SJCRH30 (cell line): ENCODE measurements around the gene TUT1. TPM values are rescaled to one million over a fixed set of nuclear protein-coding genes. Genes with fewer than 3 reads are reported as not detected.
"Not testable (repeated sequence)": the region's sequence is repeated elsewhere in the genome, so short reads cannot be mapped to it uniquely, and the experiment has no call there.

Experiments used
- DNase-seq, 2 experiments: peaks; one replicate each; pipeline ENCODE4 v3.0.0-alpha.2; 2015 to 2020
- H3K27ac ChIP-seq: fragments of 250-450 bp; sonication (Bioruptor Pico); 2 replicates; pipeline ENCODE4 v1.5.1; 2020; ENCODE audit warnings: mild to moderate bottlenecking, moderate library complexity
- H3K27me3 ChIP-seq: fragments of 250-450 bp; sonication (Bioruptor Pico); 2 replicates; pipeline ENCODE4 v1.5.1; 2020; ENCODE audit warnings: mild to moderate bottlenecking, moderate library complexity
- H3K36me3 ChIP-seq: fragments of 250-450 bp; sonication (Bioruptor Pico); 2 replicates; pipeline ENCODE4 v1.5.1; 2020; ENCODE audit warnings: mild to moderate bottlenecking, moderate library complexity
- H3K4me1 ChIP-seq: fragments of 250-450 bp; sonication (Bioruptor Pico); 2 replicates; pipeline ENCODE4 v1.5.1; 2020; ENCODE audit warnings: mild to moderate bottlenecking, moderate library complexity
- H3K4me3 ChIP-seq: fragments of 250-450 bp; sonication (Bioruptor Pico); 2 replicates; pipeline ENCODE4 v1.5.1; 2020; ENCODE audit warnings: mild to moderate bottlenecking, moderate library complexity
- H3K9me3 ChIP-seq: fragments of 250-450 bp; sonication (Bioruptor Pico); replicated peaks from 2 replicates; pipeline ENCODE4 v1.5.1; 2020; ENCODE audit warnings: mild to moderate bottlenecking, moderate library complexity
- total RNA-seq: library from RNA; depleted of rRNA; stranded (reverse); fragments of >200 nt; shearing (Covaris generic); gene quantifications from 2 replicates; pipeline ENCODE4 v1.2.3, GENCODE V29; 2014; rRNA removed

TUT1 gene, protein sequence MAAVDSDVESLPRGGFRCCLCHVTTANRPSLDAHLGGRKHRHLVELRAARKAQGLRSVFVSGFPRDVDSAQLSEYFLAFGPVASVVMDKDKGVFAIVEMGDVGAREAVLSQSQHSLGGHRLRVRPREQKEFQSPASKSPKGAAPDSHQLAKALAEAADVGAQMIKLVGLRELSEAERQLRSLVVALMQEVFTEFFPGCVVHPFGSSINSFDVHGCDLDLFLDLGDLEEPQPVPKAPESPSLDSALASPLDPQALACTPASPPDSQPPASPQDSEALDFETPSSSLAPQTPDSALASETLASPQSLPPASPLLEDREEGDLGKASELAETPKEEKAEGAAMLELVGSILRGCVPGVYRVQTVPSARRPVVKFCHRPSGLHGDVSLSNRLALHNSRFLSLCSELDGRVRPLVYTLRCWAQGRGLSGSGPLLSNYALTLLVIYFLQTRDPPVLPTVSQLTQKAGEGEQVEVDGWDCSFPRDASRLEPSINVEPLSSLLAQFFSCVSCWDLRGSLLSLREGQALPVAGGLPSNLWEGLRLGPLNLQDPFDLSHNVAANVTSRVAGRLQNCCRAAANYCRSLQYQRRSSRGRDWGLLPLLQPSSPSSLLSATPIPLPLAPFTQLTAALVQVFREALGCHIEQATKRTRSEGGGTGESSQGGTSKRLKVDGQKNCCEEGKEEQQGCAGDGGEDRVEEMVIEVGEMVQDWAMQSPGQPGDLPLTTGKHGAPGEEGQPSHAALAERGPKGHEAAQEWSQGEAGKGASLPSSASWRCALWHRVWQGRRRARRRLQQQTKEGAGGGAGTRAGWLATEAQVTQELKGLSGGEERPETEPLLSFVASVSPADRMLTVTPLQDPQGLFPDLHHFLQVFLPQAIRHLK
- 8.8 and 9.1 TPM in 2 replicates for total RNA-seq

DNA sequence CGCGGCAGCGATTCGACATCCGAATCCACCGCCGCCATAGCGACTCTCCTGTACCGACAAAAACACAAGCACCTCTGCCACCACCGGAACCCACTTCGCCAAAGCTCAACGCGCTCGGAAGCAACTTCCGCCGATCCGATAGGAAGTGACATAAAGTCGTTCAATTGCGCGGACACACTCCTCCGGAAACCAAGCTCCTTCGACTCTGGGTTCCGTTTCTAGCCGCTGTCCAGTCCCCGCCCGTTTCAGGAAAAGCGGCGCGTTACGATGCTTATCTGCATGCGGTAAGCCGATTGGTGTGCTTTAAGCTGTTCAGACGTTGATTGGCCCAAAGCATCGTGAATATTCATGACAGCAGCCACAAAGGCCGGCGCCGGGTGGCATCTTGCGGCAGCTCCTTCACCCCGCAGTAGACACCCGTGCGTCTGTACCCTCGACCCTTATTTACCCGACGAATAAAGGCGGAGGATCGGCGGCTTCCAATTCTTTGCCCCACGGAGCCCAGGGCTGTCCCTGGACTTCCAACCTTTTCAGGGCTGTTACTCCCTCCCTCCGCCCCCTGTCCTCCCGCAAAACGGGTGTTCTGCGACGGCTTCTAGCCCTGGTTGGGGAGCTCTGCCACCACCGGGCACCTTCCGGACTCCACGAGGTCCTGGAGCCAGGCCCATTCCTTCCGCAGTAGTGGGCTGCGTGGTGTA lies at the start of gene TUT1:
Gene TUT1, minus strand, starts transcription at position 76 of the 698 bp plus-strand sequence. Its CDS starts 38 bp downstream, at position 38.
- H3K27me3 ChIP-seq = no peaks in the 10 kb centered on the region
- H3K4me1 ChIP-seq = no peaks in the 10 kb centered on the region; the same call in 1 of the 2 replicates
- H3K4me3 ChIP-seq = peak within 1 kb of the TSS; percentile 70
- H3K9me3 ChIP-seq = no peaks in the 10 kb centered on the region
- peak; percentile 97 to 99 for DNase-seq
- H3K36me3 ChIP-seq = peaks cover 30% of the 10 kb centered on the region
- H3K27ac ChIP-seq = peak within 1 kb of the TSS; percentile 59

DNA sequence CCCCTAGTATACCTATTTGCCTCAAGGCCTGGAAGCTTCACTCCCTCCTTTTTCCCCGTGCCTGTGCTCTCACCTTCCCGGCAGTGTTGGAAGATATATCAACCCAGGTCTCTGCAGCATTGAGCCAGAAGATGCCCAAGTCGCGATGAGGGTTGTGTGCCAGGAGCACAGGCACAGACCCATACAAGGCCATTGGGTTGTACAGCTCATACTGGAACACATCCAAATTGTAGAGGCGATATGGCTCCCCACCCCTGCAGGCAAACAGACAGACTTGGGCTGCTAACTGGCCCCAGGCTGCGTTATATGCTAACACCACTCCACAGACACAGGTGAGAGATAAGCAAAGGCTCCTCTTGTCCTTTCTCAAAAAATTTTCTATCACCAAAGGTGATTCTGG lies 41.2 kb upstream of the TUT1 start:
- Histone ChIP-seq H3K36me3 (peaks cover 86% of the 10 kb centered on the region), H3K27ac (no peak overlapping the region), H3K4me1 (no peaks in the 10 kb centered on the region), H3K9me3 (no peaks in the 10 kb centered on the region), H3K4me3 (no peak overlapping the region), H3K27me3 (no peaks in the 10 kb centered on the region)
- DNase-seq = no peak

DNA sequence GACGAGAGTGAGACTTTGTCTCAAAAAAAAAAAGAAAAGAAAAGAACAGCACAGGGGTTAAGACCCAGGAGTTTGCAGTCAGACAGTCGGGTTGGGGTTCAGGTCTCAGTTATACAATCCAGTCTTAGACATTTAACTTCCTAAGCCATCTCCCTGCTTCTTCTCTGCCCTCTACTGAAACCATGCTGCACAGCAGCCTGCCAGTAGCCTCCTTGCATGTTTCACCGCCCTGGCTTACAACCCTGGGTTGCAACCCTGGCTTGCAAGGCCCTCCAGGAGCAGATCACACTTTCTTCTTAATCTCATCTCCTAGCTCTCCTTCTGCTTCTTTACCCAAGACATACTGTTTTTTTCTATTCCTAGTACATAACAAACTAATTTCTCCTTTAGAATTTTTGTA lies 36.4 kb upstream of the TUT1 start:
- Histone ChIP-seq H3K27me3 (no peaks in the 10 kb centered on the region), H3K4me3 (no peak overlapping the region), H3K27ac (no peak overlapping the region), H3K9me3 (no peaks in the 10 kb centered on the region), H3K4me1 (no peaks in the 10 kb centered on the region), H3K36me3 (peaks cover 70% of the 10 kb centered on the region)
- DNase-seq = no peak

DNA sequence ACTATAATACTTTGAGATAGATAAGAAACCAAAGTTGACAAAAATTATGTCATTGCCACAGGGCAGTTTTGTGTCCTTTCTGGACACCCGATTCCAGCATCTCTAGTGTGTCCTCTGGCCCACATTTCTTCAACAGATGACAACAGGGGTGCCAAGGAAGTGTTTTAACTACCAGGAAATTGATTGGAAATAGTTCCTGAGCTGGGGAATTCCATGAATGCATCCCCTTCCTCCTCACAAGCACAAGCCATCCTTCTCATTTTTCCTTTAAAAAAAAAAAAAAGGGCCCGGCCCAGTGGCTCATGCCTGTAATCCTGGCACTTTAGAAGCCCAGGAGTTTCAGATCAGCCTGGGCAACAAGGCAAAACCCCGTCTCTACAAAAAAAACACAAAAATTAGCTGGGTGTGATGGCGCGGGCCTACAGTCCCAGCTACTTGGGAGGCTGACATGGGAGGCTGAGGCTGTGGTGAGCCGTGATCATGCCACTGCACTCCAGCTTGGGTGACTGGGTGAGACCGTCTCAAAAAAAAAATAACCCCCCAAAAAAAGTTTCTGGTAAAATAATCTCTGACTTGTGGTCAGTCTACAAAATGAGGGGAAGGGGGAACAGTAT lies 31.3 kb upstream of the TUT1 start:
- H3K9me3 ChIP-seq = no peaks in the 10 kb centered on the region
- no peaks in the 10 kb centered on the region for H3K27me3 ChIP-seq
- peaks cover 5% of the 10 kb centered on the region for H3K4me1 ChIP-seq
- peak overlapping the region; percentile 69 for H3K4me3 ChIP-seq
- H3K36me3 ChIP-seq = peaks cover 23% of the 10 kb centered on the region
- DNase-seq = no peak
- H3K27ac ChIP-seq = peak overlapping the region; percentile 51

DNA sequence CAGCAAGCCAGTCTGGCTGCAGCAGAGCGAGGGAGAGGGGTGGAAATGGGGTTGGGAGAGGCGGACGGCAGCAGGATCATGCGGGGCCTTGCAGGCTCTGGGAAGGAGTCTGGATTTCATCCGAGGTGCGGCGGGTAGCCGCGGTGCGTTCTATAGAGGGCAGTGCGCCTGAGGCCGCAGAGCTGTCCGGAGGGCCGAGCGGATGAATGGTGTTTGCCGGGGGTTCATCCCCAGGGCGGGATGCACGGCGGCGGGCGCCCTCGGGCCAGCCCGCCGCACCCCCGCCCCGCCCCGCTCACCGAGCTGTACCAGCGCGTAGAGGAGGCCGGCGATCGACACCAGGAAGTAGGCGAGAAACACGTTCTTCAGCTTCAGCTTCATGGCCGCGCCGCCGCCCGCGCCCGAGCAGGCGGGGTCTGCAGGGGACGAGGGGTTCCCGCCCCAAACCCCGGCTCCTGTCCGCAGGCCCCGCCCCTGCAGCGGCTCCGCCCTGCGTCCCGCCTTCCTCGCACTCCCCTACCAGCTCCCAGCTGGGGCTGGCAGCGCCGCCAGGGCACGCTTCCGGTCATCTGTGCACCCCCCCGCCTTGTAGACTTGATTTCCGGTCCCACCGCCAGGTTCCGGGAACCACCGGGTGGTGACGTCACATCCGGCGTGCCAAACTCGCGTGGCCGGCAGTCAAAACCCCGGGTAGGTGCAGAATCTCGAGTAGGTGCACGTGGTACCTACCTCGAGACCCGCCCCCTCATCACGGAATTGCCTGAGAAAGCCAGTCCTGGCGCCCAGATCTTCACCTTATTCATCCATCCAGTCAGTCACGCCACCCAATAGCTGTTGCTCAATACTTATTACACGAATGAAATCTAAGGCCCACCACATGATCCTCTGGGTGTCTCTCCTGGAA lies 30.5 kb upstream of the TUT1 start, which contains the start of gene B3GAT3:
Gene B3GAT3, minus strand, starts transcription at position 420 of the 904 bp plus-strand sequence. Its CDS starts 39 bp downstream, at position 381.
- Histone ChIP-seq H3K4me3 (peak within 1 kb of the TSS; percentile 69), H3K27ac (peak within 1 kb of the TSS; percentile 51), H3K4me1 (peaks cover 5% of the 10 kb centered on the region), H3K9me3 (no peaks in the 10 kb centered on the region), H3K27me3 (no peaks in the 10 kb centered on the region), H3K36me3 (peaks cover 16% of the 10 kb centered on the region)
- DNase-seq = peak; percentile 98 to 99

DNA sequence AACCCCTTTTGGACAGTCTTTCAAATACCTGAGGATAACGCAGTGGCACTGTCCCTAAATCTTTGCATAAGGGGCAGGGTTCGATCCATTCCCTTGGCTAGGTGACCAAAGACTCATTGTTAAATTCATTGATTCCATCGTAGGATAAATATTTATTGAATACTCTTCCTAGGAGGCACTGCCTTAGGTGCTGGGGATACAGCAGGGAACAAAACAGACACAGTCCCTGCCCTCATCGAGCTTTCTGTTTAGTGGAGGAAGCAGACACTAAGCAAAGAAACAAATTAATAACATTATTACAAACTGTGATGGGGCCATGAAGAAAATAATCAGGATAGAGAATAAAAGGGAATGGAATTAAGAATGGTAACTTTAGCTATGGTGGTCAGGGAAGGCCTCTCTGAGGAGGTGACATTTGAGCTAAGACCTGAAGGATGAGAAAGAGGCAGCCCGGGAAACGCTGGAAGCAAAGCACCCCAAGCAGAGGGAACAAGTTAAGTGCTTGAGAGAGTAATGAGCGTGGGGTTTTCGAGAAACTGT lies 29.8 kb upstream of the TUT1 start:
- Histone ChIP-seq H3K27me3 (no peaks in the 10 kb centered on the region), H3K4me1 (peaks cover 5% of the 10 kb centered on the region), H3K36me3 (peaks cover 8% of the 10 kb centered on the region), H3K4me3 (peak overlapping the region; percentile 69), H3K9me3 (no peaks in the 10 kb centered on the region), H3K27ac (peak overlapping the region; percentile 51)
- no peak for DNase-seq

DNA sequence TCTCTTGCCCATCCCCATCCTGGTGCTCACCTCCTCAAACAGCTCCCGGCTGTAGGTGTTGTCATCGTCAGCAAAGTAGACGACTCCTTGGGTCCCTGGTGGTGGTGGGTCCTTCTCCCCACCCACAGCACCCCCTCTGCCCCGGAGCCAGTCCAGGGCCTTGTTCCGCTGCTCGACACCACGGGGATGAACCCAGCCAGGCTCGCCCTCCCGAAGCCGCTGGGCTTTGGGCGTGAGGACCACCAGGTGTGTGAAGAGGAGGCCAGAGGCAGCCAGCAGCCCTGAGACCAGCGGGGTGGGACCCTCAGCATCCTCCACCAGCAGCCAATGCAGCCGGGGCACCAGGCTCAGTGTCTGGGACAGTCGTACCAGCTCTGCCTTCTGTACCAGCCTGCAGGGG lies 25.6 kb upstream of the TUT1 start:
- not testable (repeated sequence) for DNase-seq, H3K36me3 ChIP-seq, H3K4me3 ChIP-seq

DNA sequence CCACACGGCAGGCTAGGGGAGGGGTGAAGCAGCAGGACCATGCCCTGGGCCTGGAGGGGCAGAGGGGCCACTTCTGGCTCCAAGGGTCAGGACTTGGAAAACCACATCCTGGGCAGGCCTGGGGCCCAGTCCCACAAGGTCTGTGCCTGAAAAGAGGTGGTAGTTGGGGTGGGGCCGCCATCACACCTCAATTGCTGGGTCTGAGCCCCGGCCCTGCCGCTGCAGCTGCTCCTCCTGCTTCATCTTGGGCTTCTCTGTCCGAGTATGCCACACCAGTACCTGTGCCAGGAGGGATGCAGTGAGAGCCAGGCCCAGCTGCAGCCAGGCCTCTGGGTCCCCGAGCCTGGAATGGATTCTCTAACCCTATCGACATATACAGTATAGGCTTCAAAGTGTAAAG lies 24.2 kb upstream of the TUT1 start:
- Histone ChIP-seq H3K4me3 (no peak overlapping the region), H3K27ac (no peak overlapping the region), H3K36me3 (no peaks in the 10 kb centered on the region), H3K9me3 (no peaks in the 10 kb centered on the region), H3K4me1 (no peaks in the 10 kb centered on the region), H3K27me3 (no peaks in the 10 kb centered on the region)
- DNase-seq = no peak

More for the DNA sequence above, 25.6 kb upstream of the TUT1 start:
- H3K9me3 ChIP-seq, H3K27ac ChIP-seq, H3K4me1 ChIP-seq, H3K27me3 ChIP-seq: not testable (repeated sequence)

DNA sequence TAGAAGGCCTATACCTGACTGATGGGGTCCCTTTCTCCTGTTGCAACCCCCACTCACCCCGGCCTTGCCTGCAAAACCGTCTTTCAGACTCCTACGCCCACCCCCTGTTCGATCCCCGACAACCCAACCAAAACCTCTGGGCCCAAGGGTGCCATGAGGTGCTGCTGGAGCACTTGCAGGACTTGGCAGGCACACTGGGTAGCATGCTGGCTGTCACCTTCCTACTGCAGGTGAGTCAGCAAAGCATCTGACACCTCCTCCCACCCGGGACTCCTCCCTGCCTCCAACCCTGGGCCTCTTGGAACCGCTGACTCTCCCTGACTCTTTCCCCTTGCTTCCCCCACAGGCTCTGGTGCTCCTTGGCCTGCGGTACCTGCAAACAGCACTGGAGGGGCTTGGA lies 23.0 kb upstream of the TUT1 start:
- Histone ChIP-seq H3K27me3 (no peaks in the 10 kb centered on the region), H3K27ac (no peak overlapping the region), H3K4me3 (no peak overlapping the region), H3K36me3 (no peaks in the 10 kb centered on the region), H3K4me1 (no peaks in the 10 kb centered on the region), H3K9me3 (no peaks in the 10 kb centered on the region)
- DNase-seq = no peak

DNA sequence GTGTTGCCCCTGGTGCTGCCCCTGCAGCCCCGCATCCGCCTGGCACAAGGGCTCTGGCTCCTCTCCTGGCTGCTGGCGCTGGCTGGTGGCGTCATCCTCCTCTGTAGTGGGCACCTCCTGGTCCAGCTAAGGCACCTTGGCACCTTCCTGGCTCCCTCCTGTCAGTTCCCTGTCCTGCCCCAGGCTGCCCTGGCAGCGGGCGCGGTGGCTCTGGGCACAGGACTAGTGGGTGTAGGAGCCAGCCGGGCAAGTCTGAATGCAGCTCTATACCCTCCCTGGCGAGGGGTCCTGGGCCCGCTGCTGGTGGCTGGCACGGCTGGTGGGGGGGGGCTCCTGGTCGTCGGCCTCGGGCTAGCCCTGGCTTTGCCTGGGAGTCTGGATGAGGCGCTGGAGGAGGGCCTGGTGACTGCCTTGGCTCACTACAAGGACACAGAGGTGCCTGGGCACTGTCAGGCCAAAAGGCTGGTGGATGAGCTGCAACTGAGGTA lies 22.0 kb upstream of the TUT1 start:
- no peaks in the 10 kb centered on the region for H3K9me3 ChIP-seq
- no peaks in the 10 kb centered on the region for H3K4me1 ChIP-seq
- H3K4me3 ChIP-seq = peak overlapping the region; percentile 79; the same call in 1 of the 2 replicates
- H3K27me3 ChIP-seq = no peaks in the 10 kb centered on the region
- no peaks in the 10 kb centered on the region for H3K36me3 ChIP-seq
- H3K27ac ChIP-seq = no peak overlapping the region
- DNase-seq = no peak

DNA sequence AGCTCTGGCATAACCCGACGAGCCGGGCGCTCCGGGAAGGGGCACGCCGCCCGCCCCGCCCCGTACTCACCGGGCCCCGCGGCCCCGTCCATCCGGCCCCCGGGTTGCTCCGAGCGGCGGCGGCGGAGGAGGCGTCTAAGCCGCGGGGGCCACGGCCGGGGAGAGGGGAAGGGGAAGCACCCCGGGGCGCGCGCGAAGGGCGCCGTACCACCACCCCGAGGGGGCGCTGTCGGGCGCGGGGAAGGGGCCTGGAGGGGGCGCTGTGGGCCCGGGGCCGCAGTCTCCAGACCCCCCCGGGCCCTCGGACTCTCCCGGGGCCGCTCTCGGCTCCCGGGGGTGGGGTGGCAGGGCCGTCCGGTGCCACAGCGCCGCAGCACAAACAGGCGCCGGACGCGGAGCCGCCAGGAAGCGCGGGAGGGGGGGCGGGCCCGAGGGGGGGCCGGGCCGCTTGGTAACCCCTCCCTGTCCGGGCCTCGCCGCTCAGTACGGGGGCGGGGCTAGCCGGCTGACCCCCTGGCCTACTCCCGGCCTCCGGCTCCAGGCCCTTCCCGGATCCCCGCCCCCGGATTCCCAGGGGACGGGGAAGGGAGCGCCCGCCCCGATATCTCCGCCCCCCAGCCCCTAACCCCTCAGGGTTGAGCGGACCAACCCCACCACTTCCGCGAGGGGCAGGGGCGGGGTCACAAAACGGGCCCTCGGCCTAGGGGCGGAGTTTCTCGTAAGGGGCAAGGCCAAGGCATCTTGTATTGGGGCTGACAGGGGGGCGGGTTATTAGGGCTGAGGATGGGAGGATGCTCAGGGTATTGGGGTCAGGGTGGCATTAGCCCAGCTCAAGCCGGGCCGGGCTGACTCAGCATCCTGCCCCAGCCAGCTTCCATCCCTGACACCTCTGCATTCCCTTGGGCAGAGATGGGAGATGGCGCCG lies 21.3 kb upstream of the TUT1 start, which contains the start of the genes EML3 and ROM1:
Gene EML3, minus strand, starts transcription at position 410 of the 925 bp plus-strand sequence. Its CDS starts 318 bp downstream, at position 92.
Gene ROM1, plus strand, starts transcription at position 892 of the 925 bp plus-strand sequence. Its CDS starts 25 bp downstream, at position 917.
- Histone ChIP-seq H3K9me3 (no peaks in the 10 kb centered on the region), H3K4me1 (no peaks in the 10 kb centered on the region), H3K36me3 (no peaks in the 10 kb centered on the region), H3K27ac (peak within 1 kb of the TSS; percentile 45), H3K4me3 (peak within 1 kb of the TSS; percentile 79), H3K27me3 (no peaks in the 10 kb centered on the region)
- peak; percentile 94 for DNase-seq
